ENCODE data around the gene BCL11A. TPM values are rescaled to one million over a fixed set of nuclear protein-coding genes. Genes with fewer than 3 reads are reported as not detected.

BCL11A gene
- total RNA-seq, 1 experiment from 2014 or later = 0.33 TPM

DNA sequence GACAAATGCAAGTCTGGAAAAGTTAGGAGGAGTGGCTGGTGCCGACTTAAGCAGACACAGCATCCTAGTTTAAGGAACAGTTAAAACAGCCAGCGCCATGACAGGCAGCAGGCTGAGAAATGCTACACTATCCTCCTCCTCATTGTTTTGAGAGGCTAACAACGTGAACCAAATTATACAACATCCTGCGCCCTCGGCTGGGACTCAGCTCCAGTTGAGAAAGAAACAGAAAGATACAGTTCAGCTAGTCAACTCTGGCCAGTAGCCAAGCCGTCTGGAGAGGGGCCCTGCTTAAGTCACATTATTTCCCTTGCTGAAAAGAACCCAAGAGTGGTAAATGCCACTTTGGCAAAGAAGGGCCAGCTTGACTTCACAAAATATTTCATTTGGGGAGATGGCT lies 90.2 kb downstream of the BCL11A start:
- DNase-seq (ENCODE audit: low read depth, low spot score) (no peak), ATAC-seq (no peak)
- no peaks in the 10 kb centered on the region for H3K9me3 ChIP-seq (ENCODE audit: control insufficient read depth, insufficient read depth, low read depth, low read length)
- H3K27ac ChIP-seq (ENCODE audit: low read length) = no peak overlapping the region
- intact Hi-C loops (cut with micrococcal nuclease; ENCODE audit: unreplicated experiment) (no loop called here), in situ Hi-C loops (cut with HindIII; ENCODE audit: low pct_unique_long_range_greater_than_20kb, low sequenced_read_pairs) (no loop called here)
- no peaks in the 10 kb centered on the region for H3K4me1 ChIP-seq (ENCODE audit: control insufficient read depth, insufficient read depth, low read length)
- CTCF ChIA-PET = no interaction called here
- POLR2A ChIA-PET = no interaction called here
- no peak for TF ChIP-seq POLR2AphosphoS5 (IDR thresholded peaks at IDR 0.05; ENCODE audit: low read depth, low read length)
- TF ChIP-seq, protein P1, sequence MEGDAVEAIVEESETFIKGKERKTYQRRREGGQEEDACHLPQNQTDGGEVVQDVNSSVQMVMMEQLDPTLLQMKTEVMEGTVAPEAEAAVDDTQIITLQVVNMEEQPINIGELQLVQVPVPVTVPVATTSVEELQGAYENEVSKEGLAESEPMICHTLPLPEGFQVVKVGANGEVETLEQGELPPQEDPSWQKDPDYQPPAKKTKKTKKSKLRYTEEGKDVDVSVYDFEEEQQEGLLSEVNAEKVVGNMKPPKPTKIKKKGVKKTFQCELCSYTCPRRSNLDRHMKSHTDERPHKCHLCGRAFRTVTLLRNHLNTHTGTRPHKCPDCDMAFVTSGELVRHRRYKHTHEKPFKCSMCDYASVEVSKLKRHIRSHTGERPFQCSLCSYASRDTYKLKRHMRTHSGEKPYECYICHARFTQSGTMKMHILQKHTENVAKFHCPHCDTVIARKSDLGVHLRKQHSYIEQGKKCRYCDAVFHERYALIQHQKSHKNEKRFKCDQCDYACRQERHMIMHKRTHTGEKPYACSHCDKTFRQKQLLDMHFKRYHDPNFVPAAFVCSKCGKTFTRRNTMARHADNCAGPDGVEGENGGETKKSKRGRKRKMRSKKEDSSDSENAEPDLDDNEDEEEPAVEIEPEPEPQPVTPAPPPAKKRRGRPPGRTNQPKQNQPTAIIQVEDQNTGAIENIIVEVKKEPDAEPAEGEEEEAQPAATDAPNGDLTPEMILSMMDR (IDR thresholded peaks at IDR 0.05) = no peak
- no peak for TF ChIP-seq TCF7L2 (IDR thresholded peaks at IDR 0.05; ENCODE audit: low read depth, low read length)
- no peak for TF ChIP-seq REST (IDR thresholded peaks at IDR 0.05; ENCODE audit: insufficient read depth in 1 of 2, low read depth in 2 of 2, low read length in 1 of 2)
- TF ChIP-seq SIN3A (IDR thresholded peaks at IDR 0.05; ENCODE audit: borderline replicate concordance, insufficient read depth, low read depth, low read length) = no peak
- no peak overlapping the region for H3K4me3 ChIP-seq (ENCODE audit: low read depth in 2 of 2, low read length in 2 of 2)
- no peaks in the 10 kb centered on the region for H3K36me3 ChIP-seq (ENCODE audit: control insufficient read depth, insufficient read depth, low read length)
- no TSS peak for BruUV-seq (replicated peaks)
- H3K27me3 ChIP-seq (ENCODE audit: control insufficient read depth, insufficient read depth, low read length) = 0 out of 2 replicates have a peak, but pooled peaks cover 2% of the 10 kb centered on the region

DNA sequence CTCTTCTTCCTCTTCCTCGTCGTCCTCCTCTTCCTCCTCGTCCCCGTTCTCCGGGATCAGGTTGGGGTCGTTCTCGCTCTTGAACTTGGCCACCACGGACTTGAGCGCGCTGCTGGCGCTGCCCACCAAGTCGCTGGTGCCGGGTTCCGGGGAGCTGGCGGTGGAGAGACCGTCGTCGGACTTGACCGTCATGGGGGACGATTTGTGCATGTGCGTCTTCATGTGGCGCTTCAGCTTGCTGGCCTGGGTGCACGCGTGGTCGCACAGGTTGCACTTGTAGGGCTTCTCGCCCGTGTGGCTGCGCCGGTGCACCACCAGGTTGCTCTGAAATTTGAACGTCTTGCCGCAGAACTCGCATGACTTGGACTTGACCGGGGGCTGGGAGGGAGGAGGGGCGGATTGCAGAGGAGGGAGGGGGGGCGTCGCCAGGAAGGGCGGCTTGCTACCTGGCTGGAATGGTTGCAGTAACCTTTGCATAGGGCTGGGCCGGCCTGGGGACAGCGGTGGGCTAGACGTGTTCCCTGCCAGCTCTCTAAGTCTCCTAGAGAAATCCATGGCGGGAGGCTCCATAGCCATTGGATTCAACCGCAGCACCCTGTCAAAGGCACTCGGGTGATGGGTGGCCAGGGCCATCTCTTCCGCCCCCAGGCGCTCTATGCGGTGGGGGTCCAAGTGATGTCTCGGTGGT lies 91.9 kb downstream of the BCL11A start:
- Histone ChIP-seq H3K9me3 (ENCODE audit: control insufficient read depth, insufficient read depth, low read depth, low read length) (no peaks in the 10 kb centered on the region), H3K4me1 (ENCODE audit: control insufficient read depth, insufficient read depth, low read length) (no peaks in the 10 kb centered on the region), H3K27me3 (ENCODE audit: control insufficient read depth, insufficient read depth, low read length) (peaks cover 2% of the 10 kb centered on the region; the same call in 1 of the 2 replicates), H3K36me3 (ENCODE audit: control insufficient read depth, insufficient read depth, low read length) (no peaks in the 10 kb centered on the region), H3K4me3 (ENCODE audit: low read depth in 2 of 2, low read length in 2 of 2) (no peak overlapping the region), H3K27ac (ENCODE audit: low read length) (no peak overlapping the region)
- BruUV-seq (replicated peaks) = no TSS peak
- in situ Hi-C loops (cut with HindIII; ENCODE audit: low pct_unique_long_range_greater_than_20kb, low sequenced_read_pairs) = no loop called here
- TF ChIP-seq SIN3A (IDR thresholded peaks at IDR 0.05; ENCODE audit: borderline replicate concordance, insufficient read depth, low read depth, low read length) (no peak), REST (IDR thresholded peaks at IDR 0.05; ENCODE audit: insufficient read depth in 1 of 2, low read depth in 2 of 2, low read length in 1 of 2) (no peak), POLR2AphosphoS5 (IDR thresholded peaks at IDR 0.05; ENCODE audit: low read depth, low read length) (no peak), TCF7L2 (IDR thresholded peaks at IDR 0.05; ENCODE audit: low read depth, low read length) (no peak)
- TF ChIP-seq, protein P1 (IDR thresholded peaks at IDR 0.05) = no peak
- intact Hi-C loops (cut with micrococcal nuclease; ENCODE audit: unreplicated experiment) = no loop called here
- DNase-seq (ENCODE audit: low read depth, low spot score) (no peak), ATAC-seq (no peak)
- POLR2A ChIA-PET = no interaction called here
- CTCF ChIA-PET = no interaction called here
